ENCODE data around the gene RPL35.
"Not testable (repeated sequence)": the region's sequence is repeated elsewhere in the genome, so short reads cannot be mapped to it uniquely, and the experiment has no call there.

The RPL35 gene

GRCh38 chr9:124846969-124847368 lies 14.8 kb downstream of the RPL35 start:
- no peak overlapping the region for H3K4ac ChIP-seq (ENCODE audit: low read depth in 1 of 2, low read length in 2 of 2)
- H2BK12ac ChIP-seq (ENCODE audit: low read length in 2 of 2) = no peak overlapping the region
- H3K23ac ChIP-seq (ENCODE audit: low read length in 2 of 2) = no peak overlapping the region
- no peak overlapping the region for H3K18ac ChIP-seq (ENCODE audit: low read depth in 1 of 2, low read length in 2 of 2)
- H2BK15ac ChIP-seq (ENCODE audit: low read depth, poor library complexity, severe bottlenecking) = no peak overlapping the region
- WGBS = 93% methylated on average over 5 of the region's 6 CpGs
- H4K91ac ChIP-seq (ENCODE audit: low read length) = no peak overlapping the region
- no peak overlapping the region for H2AK5ac ChIP-seq (ENCODE audit: low read length, severe bottlenecking)
- no peak overlapping the region for H3K14ac ChIP-seq (ENCODE audit: low read length in 2 of 2)
- no peak overlapping the region for H3K27ac ChIP-seq (ENCODE audit: low read length, poor library complexity, severe bottlenecking)
- H2AFZ ChIP-seq (ENCODE audit: low read depth, low read length) = no peak overlapping the region
- H3K4me1 ChIP-seq (ENCODE audit: control insufficient read depth, insufficient read depth, low read depth, low read length) = peaks cover 6% of the 10 kb centered on the region
- H3K36me3 ChIP-seq (ENCODE audit: control insufficient read depth in 1 of 2, insufficient read depth in 2 of 2, low read depth in 1 of 2, low read length in 2 of 2) = no peaks in the 10 kb centered on the region
- H3K4me3 ChIP-seq (ENCODE audit: insufficient read depth in 1 of 2, low read depth in 1 of 2, low read length in 2 of 2) = no peak overlapping the region
- no peak for DNase-seq
- no peak overlapping the region for H2BK5ac ChIP-seq (ENCODE audit: low read depth, low read length, poor library complexity, severe bottlenecking)
- H3K9ac ChIP-seq (ENCODE audit: low read length) = no peak overlapping the region
- no peaks in the 10 kb centered on the region for H3K9me3 ChIP-seq (ENCODE audit: control insufficient read depth, low read length)
- peaks cover 0 to 12% of the 10 kb centered on the region in 2 experiments for H3K27me3 ChIP-seq (ENCODE audit: control insufficient read depth in 1 of 2, insufficient read depth in 1 of 2, low read length in 2 of 2)
- H3K79me1 ChIP-seq (replicated peaks; ENCODE audit: low read length, poor library complexity, severe bottlenecking) = no peaks in the 10 kb centered on the region
- H2BK120ac ChIP-seq (ENCODE audit: low read depth, low read length) = no peak overlapping the region
- no peak overlapping the region for H4K8ac ChIP-seq (ENCODE audit: low read length)
- H3K4me2 ChIP-seq (ENCODE audit: low read length, poor library complexity, severe bottlenecking) = no peak overlapping the region

DNA sequence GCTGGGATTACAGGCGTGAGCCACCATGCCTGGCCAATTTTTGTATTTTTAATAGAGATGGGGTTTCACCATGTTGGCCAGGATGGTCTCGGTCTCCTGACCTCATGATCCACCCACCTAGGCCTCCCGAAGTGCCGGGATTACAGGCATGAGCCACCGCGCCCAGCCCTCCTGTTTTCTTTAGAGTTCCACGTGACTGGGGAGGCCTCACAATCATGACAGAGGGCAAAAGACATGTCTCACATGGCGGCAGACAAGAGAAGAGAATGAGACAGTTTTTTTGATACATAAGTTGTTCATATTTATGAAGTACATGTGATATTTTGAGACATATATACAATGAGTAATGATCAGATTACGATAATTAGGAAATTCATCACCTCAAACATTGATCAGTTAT lies 15.3 kb downstream of the RPL35 start:
- not testable (repeated sequence) for H2AK5ac ChIP-seq (ENCODE audit: low read length, severe bottlenecking); H3K18ac ChIP-seq (ENCODE audit: low read depth in 1 of 2, low read length in 2 of 2); H2BK5ac ChIP-seq (ENCODE audit: low read depth, low read length, poor library complexity, severe bottlenecking); H4K8ac ChIP-seq (ENCODE audit: low read length); H3K14ac ChIP-seq (ENCODE audit: low read length in 2 of 2); H3K4me1 ChIP-seq (ENCODE audit: control insufficient read depth, insufficient read depth, low read depth, low read length); H3K4me2 ChIP-seq (ENCODE audit: low read length, poor library complexity, severe bottlenecking); H2BK120ac ChIP-seq (ENCODE audit: low read depth, low read length); H3K9me3 ChIP-seq (ENCODE audit: control insufficient read depth, low read length); H3K4me3 ChIP-seq (ENCODE audit: insufficient read depth in 1 of 2, low read depth in 1 of 2, low read length in 2 of 2); DNase-seq; H2BK15ac ChIP-seq (ENCODE audit: low read depth, poor library complexity, severe bottlenecking); H4K91ac ChIP-seq (ENCODE audit: low read length); H3K23ac ChIP-seq (ENCODE audit: low read length in 2 of 2); H3K36me3 ChIP-seq (ENCODE audit: control insufficient read depth in 1 of 2, insufficient read depth in 2 of 2, low read depth in 1 of 2, low read length in 2 of 2); H3K27ac ChIP-seq (ENCODE audit: low read length, poor library complexity, severe bottlenecking); H2AFZ ChIP-seq (ENCODE audit: low read depth, low read length); H3K27me3 ChIP-seq (ENCODE audit: control insufficient read depth in 1 of 2, insufficient read depth in 1 of 2, low read length in 2 of 2); H3K4ac ChIP-seq (ENCODE audit: low read depth in 1 of 2, low read length in 2 of 2); H3K79me1 ChIP-seq (replicated peaks; ENCODE audit: low read length, poor library complexity, severe bottlenecking); H3K9ac ChIP-seq (ENCODE audit: low read length)
- H2BK12ac ChIP-seq (ENCODE audit: low read length in 2 of 2) = peak overlapping the region in 1 of 2 experiments; percentile 51
- 96% methylated on average over 8 of the region's 9 CpGs for WGBS

GRCh38 chr9:124844291-124844690 lies 17.5 kb downstream of the RPL35 start:
- Histone ChIP-seq H3K18ac (ENCODE audit: low read depth in 1 of 2, low read length in 2 of 2) (no peak overlapping the region), H4K8ac (ENCODE audit: low read length) (no peak overlapping the region), H2BK15ac (ENCODE audit: low read depth, poor library complexity, severe bottlenecking) (no peak overlapping the region), H2BK12ac (ENCODE audit: low read length in 2 of 2) (no peak overlapping the region), H3K79me1 (replicated peaks; ENCODE audit: low read length, poor library complexity, severe bottlenecking) (no peaks in the 10 kb centered on the region), H3K9ac (ENCODE audit: low read length) (no peak overlapping the region), H3K4ac (ENCODE audit: low read depth in 1 of 2, low read length in 2 of 2) (no peak overlapping the region), H3K27ac (ENCODE audit: low read length, poor library complexity, severe bottlenecking) (no peak overlapping the region), H3K9me3 (ENCODE audit: control insufficient read depth, low read length) (no peaks in the 10 kb centered on the region), H2BK120ac (ENCODE audit: low read depth, low read length) (no peak overlapping the region), H3K4me1 (ENCODE audit: control insufficient read depth, insufficient read depth, low read depth, low read length) (peaks cover 10% of the 10 kb centered on the region), H3K27me3 (ENCODE audit: control insufficient read depth in 1 of 2, insufficient read depth in 1 of 2, low read length in 2 of 2) (no peaks in the 10 kb centered on the region), H3K36me3 (ENCODE audit: control insufficient read depth in 1 of 2, insufficient read depth in 2 of 2, low read depth in 1 of 2, low read length in 2 of 2) (no peaks in the 10 kb centered on the region), H2AFZ (ENCODE audit: low read depth, low read length) (no peak overlapping the region), H4K91ac (ENCODE audit: low read length) (no peak overlapping the region), H3K4me2 (ENCODE audit: low read length, poor library complexity, severe bottlenecking) (no peak overlapping the region), H3K14ac (ENCODE audit: low read length in 2 of 2) (no peak overlapping the region), H3K23ac (ENCODE audit: low read length in 2 of 2) (no peak overlapping the region), H2BK5ac (ENCODE audit: low read depth, low read length, poor library complexity, severe bottlenecking) (no peak overlapping the region), H2AK5ac (ENCODE audit: low read length, severe bottlenecking) (no peak overlapping the region), H3K4me3 (ENCODE audit: insufficient read depth in 1 of 2, low read depth in 1 of 2, low read length in 2 of 2) (no peak overlapping the region)
- 85% methylated on average over 4 of the region's 4 CpGs for WGBS
- DNase-seq = no peak

DNA sequence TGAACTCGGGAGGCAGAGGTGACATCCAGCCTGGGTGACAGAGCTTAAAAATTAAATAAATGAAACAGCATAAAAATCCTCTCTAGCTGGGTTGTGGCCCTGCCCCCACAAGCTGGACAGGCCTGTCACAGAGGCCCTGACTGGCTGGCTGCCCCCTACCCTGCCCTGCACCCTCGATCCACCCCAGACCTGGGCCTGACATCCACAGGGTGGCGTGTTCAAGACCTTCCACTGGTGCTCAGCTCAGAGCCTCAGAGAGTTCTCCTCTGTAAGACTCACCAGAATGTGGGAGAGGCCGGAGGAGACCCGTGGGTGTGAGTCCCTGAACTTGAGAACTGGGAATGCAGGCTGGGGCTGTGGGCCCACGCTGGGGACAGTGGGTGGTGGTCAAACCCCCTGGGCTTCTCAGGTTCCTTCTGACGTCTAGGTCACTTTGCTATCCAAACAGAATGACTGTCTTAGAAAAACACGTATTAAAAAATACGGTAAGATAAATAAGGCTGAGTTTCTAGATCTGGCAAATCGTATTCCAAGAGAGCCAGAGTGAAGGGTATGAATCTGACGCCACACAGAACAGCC lies 18.2 kb downstream of the RPL35 start:
- H4K91ac ChIP-seq (ENCODE audit: low read length) = no peak overlapping the region
- no peaks in the 10 kb centered on the region for H3K27me3 ChIP-seq (ENCODE audit: control insufficient read depth in 1 of 2, insufficient read depth in 1 of 2, low read length in 2 of 2)
- H3K23ac ChIP-seq (ENCODE audit: low read length in 2 of 2) = no peak overlapping the region
- no peak overlapping the region for H3K9ac ChIP-seq (ENCODE audit: low read length)
- no peaks in the 10 kb centered on the region for H3K36me3 ChIP-seq (ENCODE audit: control insufficient read depth in 1 of 2, insufficient read depth in 2 of 2, low read depth in 1 of 2, low read length in 2 of 2)
- H3K4me3 ChIP-seq (ENCODE audit: insufficient read depth in 1 of 2, low read depth in 1 of 2, low read length in 2 of 2) = no peak overlapping the region
- no peak overlapping the region for H3K18ac ChIP-seq (ENCODE audit: low read depth in 1 of 2, low read length in 2 of 2)
- no peak overlapping the region for H3K4ac ChIP-seq (ENCODE audit: low read depth in 1 of 2, low read length in 2 of 2)
- no peak overlapping the region for H2BK12ac ChIP-seq (ENCODE audit: low read length in 2 of 2)
- no peak overlapping the region for H2BK15ac ChIP-seq (ENCODE audit: low read depth, poor library complexity, severe bottlenecking)
- H3K9me3 ChIP-seq (ENCODE audit: control insufficient read depth, low read length) = no peaks in the 10 kb centered on the region
- H2BK5ac ChIP-seq (ENCODE audit: low read depth, low read length, poor library complexity, severe bottlenecking) = no peak overlapping the region
- peaks cover 10% of the 10 kb centered on the region for H3K4me1 ChIP-seq (ENCODE audit: control insufficient read depth, insufficient read depth, low read depth, low read length)
- WGBS = 94% methylated on average over 11 of the region's 11 CpGs
- H3K27ac ChIP-seq (ENCODE audit: low read length, poor library complexity, severe bottlenecking) = no peak overlapping the region
- no peak overlapping the region for H2AK5ac ChIP-seq (ENCODE audit: low read length, severe bottlenecking)
- no peak overlapping the region for H4K8ac ChIP-seq (ENCODE audit: low read length)
- H2AFZ ChIP-seq (ENCODE audit: low read depth, low read length) = no peak overlapping the region
- no peak overlapping the region for H2BK120ac ChIP-seq (ENCODE audit: low read depth, low read length)
- H3K14ac ChIP-seq (ENCODE audit: low read length in 2 of 2) = no peak overlapping the region
- DNase-seq = no peak
- H3K4me2 ChIP-seq (ENCODE audit: low read length, poor library complexity, severe bottlenecking) = no peak overlapping the region
- no peaks in the 10 kb centered on the region for H3K79me1 ChIP-seq (replicated peaks; ENCODE audit: low read length, poor library complexity, severe bottlenecking)

All from mesenchymal stem cell (in vitro differentiated cells and primary cell).